BJ (cell line): Measurements from ENCODE around the gene HPCA. TPM values are rescaled to one million over a fixed set of nuclear protein-coding genes. Genes with fewer than 3 reads are reported as not detected.

ENCODE experiments used
- CTCF ChIA-PET: fragments of 350-600 bp; formaldehyde crosslinking; extraction: SDS; loops from one replicate; lab custom pipeline; 2021; ENCODE audit warnings: antibody characterized with exemption, inconsistent platforms; lab: Yijun Ruan, JAX
- POLR2A ChIA-PET: fragments of 300-600 bp; sonication (Branson Sonifier 250); formaldehyde crosslinking; extraction: SDS; loops from one replicate; lab custom pipeline; 2021; ENCODE audit warnings: antibody characterized with exemption; lab: Charles Lee
- DNase-seq: peaks from one replicate; pipeline ENCODE4 v3.0.0-alpha.2; 2011; ENCODE audit warnings: low read depth
- H3K27me3 ChIP-seq: 2 replicates; pipeline ENCODE4 v1.6.0; 2011; ENCODE audit warnings: low read length; ENCODE audit not compliant: control insufficient read depth, insufficient read depth
- H3K36me3 ChIP-seq: 2 replicates; pipeline ENCODE4 v1.5.1; 2011; ENCODE audit warnings: low read length; ENCODE audit not compliant: control insufficient read depth, insufficient read depth
- H3K4me3 ChIP-seq: 2 replicates; pipeline ENCODE4 v1.5.1; 2011; ENCODE audit warnings: low read depth, mild to moderate bottlenecking, control low read depth, low read length
- polyA plus RNA-seq: library from polyadenylated mRNA; depleted of rRNA; stranded (reverse); fragments of >200 nt; gene quantifications from 2 replicates; pipeline ENCODE4 v1.2.3, GENCODE V29; 2011
- TF ChIP-seq, protein P1 (sequence below): IDR thresholded peaks from 2 replicates; pipeline ENCODE4 v1.5.1; 2011; ENCODE audit warnings: low read depth, mild to moderate bottlenecking, control low read depth, inconsistent platforms, low read length, moderate library complexity; ENCODE audit not compliant: insufficient read depth

HPCA gene
- polyA plus RNA-seq, 1 experiment, result not detected

DNA sequence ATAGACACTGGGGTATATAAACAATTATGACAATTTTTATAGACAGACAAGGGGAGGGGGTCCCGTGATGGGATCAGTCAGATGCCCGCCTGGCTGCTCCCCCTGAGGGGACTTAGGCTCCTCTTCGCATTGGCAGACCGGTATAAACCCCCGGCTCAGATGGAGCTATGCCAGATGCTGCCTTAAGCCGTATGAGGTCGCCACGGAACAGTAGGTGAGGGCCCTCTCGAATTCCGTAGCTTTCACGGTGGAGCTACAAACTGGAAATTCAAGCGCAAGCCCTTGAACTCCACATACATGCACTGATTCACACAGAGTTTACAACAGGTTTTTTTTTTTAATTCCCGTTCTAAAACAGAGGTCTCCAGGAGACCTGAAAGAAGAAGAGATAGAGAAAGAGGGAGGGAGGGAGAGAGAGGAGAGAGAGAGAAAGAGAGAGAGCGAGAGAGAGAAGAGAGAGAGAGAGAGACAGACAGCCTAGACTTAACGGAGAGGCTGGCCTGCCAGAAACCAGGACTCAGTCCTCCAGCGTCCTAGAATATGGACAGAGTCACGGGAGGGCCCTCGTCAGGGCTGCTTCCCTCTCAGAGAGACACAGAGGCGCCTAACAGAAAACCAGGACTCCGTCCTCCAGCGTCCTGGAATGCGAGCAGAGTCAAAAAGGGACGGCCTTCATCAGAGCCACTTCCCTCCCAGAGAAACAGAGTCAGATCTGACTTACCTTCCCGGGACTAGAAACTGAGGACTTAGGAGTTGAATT is 39.3 kb downstream of the HPCA start:
- DNase-seq, result no peak
- H3K36me3 ChIP-seq, result no peaks in the 10 kb centered on the region
- ChIA-PET POLR2A (no interaction called here), CTCF (interaction anchor here (0.6 kb wide), 1 partner anchor 9 kb away, joined by 5 read pairs; no protein-coding TSS in a partner anchor)
- no peaks in the 10 kb centered on the region; the same call in 1 of the 2 replicates for H3K27me3 ChIP-seq
- TF ChIP-seq, protein P1, sequence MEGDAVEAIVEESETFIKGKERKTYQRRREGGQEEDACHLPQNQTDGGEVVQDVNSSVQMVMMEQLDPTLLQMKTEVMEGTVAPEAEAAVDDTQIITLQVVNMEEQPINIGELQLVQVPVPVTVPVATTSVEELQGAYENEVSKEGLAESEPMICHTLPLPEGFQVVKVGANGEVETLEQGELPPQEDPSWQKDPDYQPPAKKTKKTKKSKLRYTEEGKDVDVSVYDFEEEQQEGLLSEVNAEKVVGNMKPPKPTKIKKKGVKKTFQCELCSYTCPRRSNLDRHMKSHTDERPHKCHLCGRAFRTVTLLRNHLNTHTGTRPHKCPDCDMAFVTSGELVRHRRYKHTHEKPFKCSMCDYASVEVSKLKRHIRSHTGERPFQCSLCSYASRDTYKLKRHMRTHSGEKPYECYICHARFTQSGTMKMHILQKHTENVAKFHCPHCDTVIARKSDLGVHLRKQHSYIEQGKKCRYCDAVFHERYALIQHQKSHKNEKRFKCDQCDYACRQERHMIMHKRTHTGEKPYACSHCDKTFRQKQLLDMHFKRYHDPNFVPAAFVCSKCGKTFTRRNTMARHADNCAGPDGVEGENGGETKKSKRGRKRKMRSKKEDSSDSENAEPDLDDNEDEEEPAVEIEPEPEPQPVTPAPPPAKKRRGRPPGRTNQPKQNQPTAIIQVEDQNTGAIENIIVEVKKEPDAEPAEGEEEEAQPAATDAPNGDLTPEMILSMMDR, result no peak
- no peak overlapping the region for H3K4me3 ChIP-seq

DNA sequence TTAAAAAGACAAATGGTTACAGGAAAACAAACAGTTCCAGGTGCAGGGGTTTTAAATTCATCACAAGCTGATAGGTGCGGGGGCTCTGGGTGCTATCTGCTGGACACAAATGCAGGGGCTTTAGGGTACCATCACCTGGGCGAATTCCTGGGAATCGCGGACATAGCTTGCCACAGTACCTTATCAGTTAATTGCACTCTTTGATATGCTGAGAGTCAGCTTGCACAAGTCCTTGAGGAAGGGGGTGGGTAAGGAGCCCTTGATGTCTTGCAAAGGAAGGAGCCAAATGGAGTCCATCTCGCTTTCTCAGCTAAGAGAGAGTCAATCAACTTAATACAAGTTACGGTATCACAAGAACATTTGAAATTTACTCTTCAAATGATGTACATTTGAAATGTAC is 40.3 kb downstream of the HPCA start:
- H3K36me3 ChIP-seq, result no peaks in the 10 kb centered on the region
- TF ChIP-seq, protein P1, result no peak
- ChIA-PET CTCF (interaction anchor here (12.2 kb wide), 1 partner anchor 81 kb away, joined by 132 read pairs; no protein-coding TSS in a partner anchor), POLR2A (no interaction called here)
- DNase-seq, result no peak
- no peak overlapping the region for H3K4me3 ChIP-seq
- no peaks in the 10 kb centered on the region; the same call in 1 of the 2 replicates for H3K27me3 ChIP-seq

DNA sequence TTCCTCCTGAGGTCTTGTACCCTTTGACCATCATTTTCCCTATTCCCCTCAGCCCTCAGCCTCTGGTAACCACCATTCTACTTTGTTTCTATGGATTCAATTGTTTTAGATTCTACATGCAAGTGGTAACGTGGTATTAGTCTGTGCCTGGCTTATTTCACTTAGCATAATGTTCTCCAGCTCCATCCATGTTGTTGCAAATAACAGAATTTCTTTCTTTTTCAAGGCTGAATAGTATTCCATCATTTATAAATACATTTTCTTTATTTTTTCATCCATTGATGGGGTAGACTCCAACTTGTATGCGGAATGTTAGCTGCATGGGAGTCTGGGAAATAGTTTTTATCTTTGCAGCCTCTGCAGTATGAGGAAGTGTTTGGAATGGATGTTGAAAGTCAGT is 41.1 kb downstream of the HPCA start:
- TF ChIP-seq, protein P1, result no peak
- CTCF ChIA-PET, result interaction anchor here (0.8 to 12.2 kb wide), 3 partner anchors 35 to 159 kb away, joined by 3 to 132 read pairs (median 8); no protein-coding TSS in a partner anchor
- POLR2A ChIA-PET, result no interaction called here
- H3K4me3 ChIP-seq, result no peak overlapping the region
- H3K36me3 ChIP-seq, result no peaks in the 10 kb centered on the region
- H3K27me3 ChIP-seq, result no peaks in the 10 kb centered on the region; the same call in 1 of the 2 replicates
- no peak for DNase-seq

GRCh38 chr1:32928285-32928684 is 42.0 kb downstream of the HPCA start:
- Histone ChIP-seq H3K4me3 (no peak overlapping the region), H3K27me3 (no peaks in the 10 kb centered on the region; the same call in 1 of the 2 replicates), H3K36me3 (no peaks in the 10 kb centered on the region)
- CTCF ChIA-PET, result interaction anchor here (0.8 to 12.2 kb wide), 4 partner anchors 36 to 158 kb away, joined by 3 to 132 read pairs (median 6); no protein-coding TSS in a partner anchor
- no peak for DNase-seq
- POLR2A ChIA-PET, result no interaction called here
- TF ChIP-seq, protein P1, result no peak

DNA sequence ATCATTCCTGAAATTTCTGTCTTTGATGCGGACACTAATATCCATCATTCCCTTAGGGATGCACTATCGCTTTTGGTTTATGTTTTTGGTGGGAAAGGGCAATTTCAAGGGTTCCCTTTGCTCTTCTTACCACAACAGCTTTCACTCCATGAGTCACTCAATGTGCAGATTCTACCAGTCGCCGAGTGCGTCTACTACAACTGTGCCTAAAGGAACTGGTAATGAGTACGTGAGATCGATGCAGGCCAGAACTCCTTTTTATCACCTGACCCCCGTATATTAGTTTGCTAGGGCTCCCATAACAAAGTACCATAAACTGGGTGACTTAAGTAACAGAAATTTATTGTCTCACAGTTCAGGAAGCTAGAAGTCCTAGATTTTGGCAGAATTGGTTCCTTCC is 42.4 kb downstream of the HPCA start:
- POLR2A ChIA-PET, result no interaction called here
- Histone ChIP-seq H3K27me3 (no peaks in the 10 kb centered on the region; the same call in 1 of the 2 replicates), H3K4me3 (no peak overlapping the region), H3K36me3 (no peaks in the 10 kb centered on the region)
- TF ChIP-seq, protein P1, result no peak
- DNase-seq, result no peak
- CTCF ChIA-PET, result interaction anchor here (0.8 to 12.2 kb wide), 3 partner anchors 79 to 157 kb away, joined by 3 to 132 read pairs (median 8); no protein-coding TSS in a partner anchor
